SK-N-SH treated with all-trans-retinoic acid at 6 μM for 48 hours (cell line): ENCODE data around the gene HOMEZ.

ENCODE experiments used
- ARNTL ChIP-seq: fragments of 450-650 bp; formaldehyde crosslinking; IDR thresholded peaks from 2 replicates; pipeline ENCODE4 v1.5.0; 2020; ENCODE audit warnings: low read depth, mild to moderate bottlenecking, moderate library complexity, borderline replicate concordance
- ZFP30 ChIP-seq: fragments of 450-650 bp; formaldehyde crosslinking; IDR thresholded peaks from 2 replicates; pipeline ENCODE4 v1.5.0; 2022; ENCODE audit warnings: mild to moderate bottlenecking, moderate library complexity

DNA sequence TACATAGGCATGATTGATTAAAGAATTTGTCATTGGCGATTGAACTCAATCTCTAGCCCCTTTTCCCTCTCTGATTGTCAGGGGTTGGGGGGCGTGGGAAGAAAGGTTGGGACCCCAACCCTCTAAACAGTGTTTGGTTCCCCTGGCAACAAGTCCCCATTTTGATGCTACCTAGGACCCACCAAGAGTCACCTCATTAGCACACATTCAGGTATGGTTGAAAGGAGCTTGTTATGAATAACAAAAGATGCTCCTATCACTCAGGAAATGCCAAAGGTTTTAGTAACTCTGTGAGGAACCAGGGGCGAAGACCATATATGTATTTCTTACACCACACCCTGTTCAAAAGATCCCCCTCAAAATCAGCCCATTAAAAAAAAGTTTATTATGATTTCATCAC is 33.9 kb downstream of the HOMEZ start:
- TF ChIP-seq ZFP30 (no peak), ARNTL (CRISPR knock-in tag) (no peak)
